NT2/D1 (cell line): Measurements from ENCODE around the gene MTMR10.

ENCODE experiments used
- SUZ12 ChIP-seq: IDR thresholded peaks from 2 replicates; pipeline ENCODE4 v1.6.1; 2011; ENCODE audit not compliant: insufficient read length, insufficient read depth; ENCODE audit errors: extremely low read depth
- YY1 ChIP-seq: IDR thresholded peaks from 2 replicates; pipeline ENCODE4 v1.6.1; 2011; ENCODE audit not compliant: insufficient read length, insufficient read depth

GRCh38 chr15:30958219-30958618, 33.2 kb downstream of the MTMR10 start:
- TF ChIP-seq YY1 (no peak), SUZ12 (no peak)
